ENCODE data around the gene COBL. TPM values are rescaled to one million over a fixed set of nuclear protein-coding genes. Genes with fewer than 3 reads are reported as not detected.

Gene COBL
- total and polyA plus RNA-seq, 2 of the 4 experiments (the other 2 are of a cell fraction), result under 0.01 TPM; not detected in 1

- Histone ChIP-seq H3K56ac (ENCODE audit: extremely low read depth, insufficient read depth, low read length) (no peak overlapping the region), H3K36me3 (ENCODE audit: control insufficient read depth, insufficient read depth, low read length) (no peaks in the 10 kb centered on the region), H3K4me1 (ENCODE audit: control insufficient read depth, insufficient read depth, low read length) (no peaks in the 10 kb centered on the region), H2AK9ac (replicated peaks; ENCODE audit: low read depth, low read length, poor library complexity) (no peak overlapping the region), H3K18ac (ENCODE audit: low read depth, low read length) (no peak overlapping the region), H3K14ac (replicated peaks; ENCODE audit: low read depth, low read length) (no peak overlapping the region), H2BK120ac (ENCODE audit: low read depth, low read length) (no peak overlapping the region), H3K79me1 (ENCODE audit: low read depth in 1 of 2, low read length in 2 of 2) (no peaks in the 10 kb centered on the region), H3K27me3 (ENCODE audit: control insufficient read depth, insufficient read depth, low read length) (peaks cover 17% of the 10 kb centered on the region), H2BK20ac (ENCODE audit: low read depth, low read length) (no peak overlapping the region), H3K9me1 (ENCODE audit: insufficient read depth, low read length) (no peaks in the 10 kb centered on the region), H2BK15ac (ENCODE audit: low read depth, low read length) (no peak overlapping the region), H4K8ac (ENCODE audit: low read depth in 2 of 2, low read length in 2 of 2) (no peak overlapping the region), H2BK5ac (ENCODE audit: low read depth, low read length, poor library complexity, severe bottlenecking) (no peak overlapping the region), H3K23ac (ENCODE audit: low read depth, low read length) (no peak overlapping the region), H4K20me1 (ENCODE audit: insufficient read depth, low read length) (no peaks in the 10 kb centered on the region), H2AK5ac (ENCODE audit: low read depth, low read length) (no peak overlapping the region), H3K9ac (ENCODE audit: low read depth, low read length) (no peak overlapping the region), H2AFZ (replicated peaks; ENCODE audit: low read length, poor library complexity) (no peak overlapping the region), H3K9me3 (ENCODE audit: control insufficient read depth, insufficient read depth, low read length) (no peaks in the 10 kb centered on the region), H3K4ac (ENCODE audit: low read depth, low read length) (no peak overlapping the region), H3K4me3 (ENCODE audit: insufficient read depth, low read depth, low read length) (no peak overlapping the region), H3K27ac (ENCODE audit: insufficient read depth, low read length) (no peak overlapping the region), H4K91ac (ENCODE audit: insufficient read depth, low read depth, low read length) (no peak overlapping the region), H3K4me2 (ENCODE audit: low read depth, low read length) (no peak overlapping the region), H4K5ac (ENCODE audit: low read depth, low read length) (no peak overlapping the region)
- DNase-seq, result no peak
- intact Hi-C loops (cut with micrococcal nuclease) (no loop called here), in situ Hi-C loops (cut with MboI; ENCODE audit: low sequenced_read_pairs) (loop anchor here (10.0 kb wide), 1 partner anchor 613 kb away; no protein-coding TSS in a partner anchor), dilution Hi-C loops (cut with HindIII; ENCODE audit: low sequenced_read_pairs, unreplicated experiment) (no loop called here)
- TF ChIP-seq BHLHE40 (IDR thresholded peaks at IDR 0.05; ENCODE audit: low read depth, low read length), result no peak
- no peak for TF ChIP-seq RFX5 (IDR thresholded peaks at IDR 0.05; ENCODE audit: low read depth, low read length)
- no peak for TF ChIP-seq USF2 (IDR thresholded peaks at IDR 0.05; ENCODE audit: low read depth, low read length)
- no peak for TF ChIP-seq RAD21 (IDR thresholded peaks at IDR 0.05; ENCODE audit: low read length)
- no peak for TF ChIP-seq ELK1 (IDR thresholded peaks at IDR 0.05; ENCODE audit: borderline replicate concordance, low read depth, low read length)
- TF ChIP-seq MAFK (IDR thresholded peaks at IDR 0.05; ENCODE audit: low read depth, low read length), result no peak
- TF ChIP-seq CEBPB (IDR thresholded peaks at IDR 0.05; ENCODE audit: low read depth, low read length), result no peak
- no peak for TF ChIP-seq CTCF (conservative IDR thresholded peaks at IDR 0.05; ENCODE audit: low read depth, low read length)
- TF ChIP-seq RCOR1 (IDR thresholded peaks at IDR 0.05; ENCODE audit: insufficient replicate concordance, low read length), result no peak
- no peak for TF ChIP-seq SMC3 (IDR thresholded peaks at IDR 0.05; ENCODE audit: low read depth, low read length)
- no peak for TF ChIP-seq POLR2A (IDR thresholded peaks at IDR 0.05; ENCODE audit: low read depth, low read length)
- no peak for TF ChIP-seq MXI1 (IDR thresholded peaks at IDR 0.05; ENCODE audit: borderline replicate concordance, low read depth, low read length)
- TF ChIP-seq MAZ (IDR thresholded peaks at IDR 0.05; ENCODE audit: borderline replicate concordance, low read depth, low read length), result no peak
- no peak for TF ChIP-seq NFE2L2 (IDR thresholded peaks at IDR 0.05; ENCODE audit: low read depth, low read length)
- no peak for TF ChIP-seq FOS (IDR thresholded peaks at IDR 0.05; ENCODE audit: low read depth, low read length)
- TF ChIP-seq CHD1 (IDR thresholded peaks at IDR 0.05; ENCODE audit: low read depth, low read length), result no peak
- no CpG with 5 or more reads among the region's 3 CpGs for WGBS, 2 experiments (ENCODE audit: extremely low coverage in 2 of 2, insufficient read length in 1 of 2)
- BruUV-seq (replicated peaks), result no TSS peak
- CTCF ChIA-PET, result no interaction called here
- POLR2A ChIA-PET (ENCODE audit: unreplicated experiment), result no interaction called here
- ATAC-seq (ENCODE audit: low read depth), result no peak
Observed at GRCh38 chr7:51077316-51077986, 239.2 kb downstream of the COBL start.

Data from IMR-90 (cell line).